GM19193 (cell line): ENCODE results near the gene GTF2F2.

Source experiments
- POLR2A ChIP-seq: IDR thresholded peaks from 4 replicates; pipeline ENCODE4 v1.6.1; 2011; ENCODE audit not compliant: insufficient read depth, insufficient read length; ENCODE audit errors: extremely low read depth

Gene GTF2F2

GRCh38 chr13:45180713-45181601 lies 60.6 kb downstream of the GTF2F2 start:
- TF ChIP-seq POLR2A, result no peak

GRCh38 chr13:45184693-45185092 lies 64.4 kb downstream of the GTF2F2 start:
- no peak for TF ChIP-seq POLR2A

GRCh38 chr13:45185286-45185685 lies 65.0 kb downstream of the GTF2F2 start:
- TF ChIP-seq POLR2A, result no peak

- no peak for TF ChIP-seq POLR2A
Measured at GRCh38 chr13:45191874-45192273, 71.6 kb downstream of the GTF2F2 start.

- TF ChIP-seq POLR2A, result no peak
Measured at GRCh38 chr13:45194081-45194939, 74.0 kb downstream of the GTF2F2 start.

- no peak for TF ChIP-seq POLR2A
Measured at GRCh38 chr13:45195421-45195820, 75.1 kb downstream of the GTF2F2 start.

GRCh38 chr13:45196096-45196495 lies 75.8 kb downstream of the GTF2F2 start:
- no peak for TF ChIP-seq POLR2A

- TF ChIP-seq POLR2A, result no peak
Measured at GRCh38 chr13:45196622-45197021, 76.3 kb downstream of the GTF2F2 start.

- TF ChIP-seq POLR2A, result no peak
Measured at GRCh38 chr13:45198041-45198440, 77.7 kb downstream of the GTF2F2 start.

- no peak for TF ChIP-seq POLR2A
Measured at GRCh38 chr13:45198924-45199323, 78.6 kb downstream of the GTF2F2 start.

GRCh38 chr13:45199711-45200110 lies 79.4 kb downstream of the GTF2F2 start:
- no peak for TF ChIP-seq POLR2A

- no peak for TF ChIP-seq POLR2A
Measured at GRCh38 chr13:45200701-45201232, 80.5 kb downstream of the GTF2F2 start, which contains the start of gene KCTD4. TSS of gene KCTD4 (minus strand) at chr13:45201045. CDS start at chr13:45194567, 6,478 bp downstream.

- TF ChIP-seq POLR2A, result no peak
Measured at GRCh38 chr13:45205124-45205523, 84.8 kb downstream of the GTF2F2 start.

- TF ChIP-seq POLR2A, result no peak
Measured at GRCh38 chr13:45206340-45206739, 86.0 kb downstream of the GTF2F2 start.

GRCh38 chr13:45207319-45207718 lies 87.0 kb downstream of the GTF2F2 start:
- TF ChIP-seq POLR2A, result no peak
